SKM-1 treated with dmso at 0.1 percent for 144 hours (cell line): ENCODE data around the gene SYS1.
A peak's percentile ranks its signal among the peaks of the same experiment; 100 is the strongest.
"Not testable (repeated sequence)": the region's sequence is repeated elsewhere in the genome, so short reads cannot be mapped to it uniquely, and the experiment has no call there.

Source experiments
- DNase-seq: peaks from one replicate; lab custom pipeline; 2025; ENCODE audit not compliant: unreplicated experiment; lab: John Stamatoyannopoulos, UW

Gene SYS1

DNA sequence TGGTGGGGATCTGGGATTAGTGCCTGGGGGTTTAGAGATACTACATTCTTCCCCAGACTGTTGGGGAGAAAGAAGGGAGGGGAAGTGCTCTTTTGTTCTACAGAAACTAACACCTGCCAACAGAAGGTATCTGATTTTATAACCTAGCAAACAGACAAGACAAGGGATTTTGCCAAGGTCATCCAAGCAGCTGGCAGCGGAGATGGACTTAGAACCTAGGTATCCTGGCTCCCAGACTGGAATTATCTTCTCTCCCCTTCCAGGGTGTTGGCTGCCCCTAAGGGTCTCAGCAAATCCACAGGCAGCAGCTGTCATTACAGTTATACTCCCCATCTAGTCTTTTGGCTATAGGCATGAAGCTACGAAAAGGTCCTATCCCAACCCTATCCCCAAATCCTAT, 23.2 kb upstream of the SYS1 start:
- no peak for DNase-seq

DNA sequence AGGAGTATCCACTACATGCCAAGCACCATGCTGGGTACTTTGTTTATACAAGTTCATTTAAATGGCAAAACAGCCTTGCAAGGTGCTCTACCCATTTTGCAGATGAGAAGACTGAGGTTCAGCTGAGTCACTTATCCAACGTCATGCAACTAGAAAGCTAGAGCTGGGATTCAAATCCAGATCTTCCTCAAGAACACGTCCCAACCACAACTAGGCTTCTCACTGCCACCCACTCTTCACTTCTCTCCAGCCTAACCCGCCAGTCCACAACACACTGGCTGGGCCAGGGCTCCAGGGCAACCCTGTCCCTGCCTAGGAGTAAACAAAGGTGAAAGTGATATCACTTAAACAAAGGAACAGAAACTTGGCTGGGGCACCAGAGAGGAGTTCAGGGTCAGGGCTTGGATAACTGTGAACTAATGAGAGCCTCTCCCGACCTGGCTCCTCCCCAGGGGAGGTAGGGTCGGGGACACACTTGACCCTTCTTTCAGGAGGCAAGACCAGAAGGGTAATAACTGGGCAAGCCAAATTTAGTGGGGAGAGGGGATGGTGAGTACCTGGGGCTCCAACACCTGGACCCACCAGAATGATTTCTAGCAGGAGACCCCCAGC, 22.6 kb upstream of the SYS1 start:
- DNase-seq: no peak

DNA sequence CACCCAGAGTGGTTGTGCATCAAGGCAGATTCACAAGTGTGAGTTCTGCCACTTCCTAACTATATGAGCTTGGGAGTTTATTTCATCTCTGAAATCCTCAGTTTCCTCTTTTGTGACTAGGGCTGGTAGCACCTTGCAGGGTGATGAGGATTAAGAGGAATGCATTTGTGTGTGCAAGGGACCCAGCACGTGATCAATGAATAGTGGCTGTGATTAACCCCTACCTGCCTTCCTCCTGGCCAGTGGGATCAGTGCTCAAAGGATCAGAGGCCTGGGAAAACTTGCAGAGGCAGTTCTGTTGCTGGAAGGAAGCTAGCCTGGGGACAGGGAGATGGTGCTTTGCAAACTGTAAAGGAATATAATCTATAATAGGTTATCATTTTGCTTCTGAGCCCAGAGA, 22.0 kb upstream of the SYS1 start:
- DNase-seq: no peak

DNA sequence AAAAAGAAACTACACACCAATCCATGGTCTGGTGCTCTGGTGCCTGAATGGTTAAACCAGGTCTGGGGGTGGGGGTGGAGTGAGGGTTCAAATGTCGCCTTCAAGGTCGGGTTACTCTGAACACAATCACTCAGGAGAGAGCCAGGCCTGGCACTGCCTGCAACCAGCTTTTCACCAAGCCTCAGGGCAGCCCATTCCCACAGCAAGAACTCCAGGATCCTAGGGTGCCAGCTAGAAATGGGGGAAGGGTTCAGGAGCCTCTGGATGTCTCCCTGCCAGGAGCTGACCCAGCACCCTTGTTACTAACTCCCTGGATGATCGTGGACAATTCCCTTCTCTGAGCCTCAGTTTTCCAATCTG, 21.4 kb upstream of the SYS1 start:
- DNase-seq: no peak

DNA sequence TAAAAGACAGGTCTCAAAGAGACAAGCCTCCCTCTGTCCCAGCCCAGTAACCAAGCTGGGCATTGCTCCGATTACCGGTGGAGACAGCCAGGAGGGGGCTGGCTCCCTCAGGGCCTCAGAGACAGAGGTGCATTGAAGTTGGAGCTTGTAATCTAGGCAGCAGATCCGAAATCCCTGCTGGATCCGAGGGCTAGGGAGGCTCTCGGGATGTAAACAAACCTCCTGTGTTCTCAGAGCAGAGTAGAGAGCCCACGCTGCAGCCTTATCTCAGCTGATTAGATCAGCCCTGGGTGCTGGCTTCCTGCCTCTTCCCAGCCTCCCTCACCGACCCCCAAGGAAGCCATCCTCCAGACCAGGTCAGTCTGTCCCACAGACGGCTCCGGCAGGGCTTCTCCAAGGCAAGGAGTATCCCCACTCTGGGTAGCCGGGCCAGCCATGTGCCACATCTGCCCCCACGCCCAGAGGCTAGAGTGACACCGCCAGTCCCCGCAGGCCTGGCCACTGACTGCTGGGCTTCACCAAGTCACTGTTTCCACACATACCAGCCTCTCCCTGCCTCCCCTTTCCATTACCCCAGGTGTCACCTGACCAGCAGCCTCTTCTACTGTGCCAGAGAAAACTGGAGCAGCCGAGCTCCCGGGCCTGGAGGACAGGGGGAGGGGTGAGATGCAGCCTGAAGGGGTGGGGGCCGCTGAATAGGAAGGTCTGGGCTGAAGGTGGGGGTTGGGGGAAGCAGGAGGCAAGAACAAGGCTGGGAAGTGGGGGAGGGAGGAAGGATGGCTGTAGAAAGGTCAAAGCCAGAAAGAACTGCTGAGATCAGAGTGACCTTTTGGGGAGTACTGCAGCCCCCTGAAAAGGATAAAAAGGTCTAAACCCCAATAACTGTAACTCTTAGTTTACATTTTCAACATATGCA, 20.8 kb upstream of the SYS1 start:
- no peak for DNase-seq

DNA sequence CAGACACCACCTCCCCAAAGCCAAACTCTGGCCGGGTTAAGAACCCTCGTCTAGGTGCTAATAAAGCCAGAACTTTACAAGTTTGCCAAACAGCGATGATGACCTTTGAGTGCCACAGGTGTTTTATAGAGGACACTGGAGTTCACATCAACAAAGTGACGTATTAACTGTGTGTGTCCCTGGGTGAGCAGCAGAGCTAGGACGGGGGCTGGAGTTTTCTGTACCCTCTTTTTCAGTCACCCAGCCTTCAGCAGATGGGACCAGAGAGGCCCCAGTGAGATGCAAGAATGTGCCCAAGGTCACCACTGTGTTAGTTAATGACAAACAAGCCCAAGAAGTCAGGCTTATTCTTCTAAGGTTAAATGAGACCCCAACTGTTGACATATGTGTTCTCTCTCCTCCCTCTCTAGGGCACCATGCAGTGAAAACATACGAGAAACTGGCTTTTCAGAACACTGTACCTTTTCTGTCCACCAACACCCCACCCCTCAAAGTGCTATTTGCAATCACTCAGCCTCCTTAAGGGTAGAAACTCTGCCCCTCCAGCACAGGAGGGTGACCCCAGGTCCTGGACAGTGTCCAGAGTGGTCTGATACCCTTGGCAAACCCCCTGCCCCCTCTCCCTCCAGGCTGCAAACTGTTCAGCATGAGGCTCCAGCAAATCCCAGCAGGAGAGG, 20.0 kb upstream of the SYS1 start:
- DNase-seq: no peak

DNA sequence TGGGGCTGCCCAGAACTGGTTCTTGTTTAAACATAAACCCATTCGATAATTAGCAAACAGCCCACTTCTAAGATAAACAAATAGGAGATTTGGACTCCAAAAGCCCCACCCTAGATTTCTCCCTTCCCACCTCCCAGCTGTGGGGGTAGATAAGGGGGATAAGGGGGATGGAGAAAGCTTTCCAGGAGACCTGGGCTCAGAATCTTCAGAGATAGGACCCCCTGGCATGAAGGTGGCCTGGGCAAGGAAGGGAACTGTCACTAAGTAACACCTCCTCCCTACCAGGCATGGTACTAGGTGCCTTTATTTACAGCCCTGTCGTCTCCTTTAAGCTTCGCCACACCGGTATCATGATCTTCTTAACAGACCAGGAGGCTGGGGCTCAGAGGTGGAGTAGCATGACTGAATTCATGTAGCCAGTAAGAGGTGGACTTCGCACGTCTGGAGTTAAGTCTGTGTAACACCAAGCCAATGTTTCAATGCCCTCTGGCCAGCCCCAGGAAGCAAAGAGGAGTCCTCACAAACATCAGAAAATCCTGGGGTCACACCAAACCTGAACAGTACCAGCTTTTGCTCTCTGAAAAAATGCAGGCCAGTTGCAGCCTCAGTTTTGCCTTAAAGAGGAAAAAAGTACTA, 19.3 kb upstream of the SYS1 start:
- no peak for DNase-seq

DNA sequence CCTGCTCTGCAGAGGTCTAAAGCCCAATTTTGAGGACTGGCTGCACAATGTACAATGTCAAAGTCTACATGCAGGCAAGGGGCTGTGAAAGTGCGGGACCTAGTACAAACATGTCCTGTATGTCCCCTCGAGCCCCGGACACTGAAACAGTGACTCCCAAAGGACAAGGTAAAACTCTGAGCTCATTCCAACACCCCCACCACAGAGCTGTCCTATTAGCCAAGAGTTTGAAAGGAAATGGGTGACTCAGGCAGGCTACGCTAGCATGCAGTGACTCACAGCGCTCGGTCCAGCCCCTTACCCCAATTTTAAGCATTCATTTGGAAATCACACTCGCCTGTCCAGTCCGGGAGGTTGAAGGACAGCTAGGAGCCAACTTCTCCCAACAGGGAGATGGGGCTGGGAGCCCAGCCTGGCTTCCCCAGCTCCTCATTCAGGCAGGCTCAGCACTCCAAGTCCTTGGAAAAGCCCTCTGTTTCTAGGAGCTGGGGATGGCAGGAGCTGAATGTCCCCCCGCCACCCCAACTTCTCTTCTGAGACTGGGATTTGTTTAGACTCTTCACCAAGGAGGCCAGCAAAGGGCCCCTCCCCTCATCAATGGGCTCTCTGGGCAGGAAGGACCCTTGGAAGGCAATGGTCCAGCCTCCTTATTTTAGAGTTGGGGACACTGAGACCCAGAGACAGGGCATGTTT, 18.6 kb upstream of the SYS1 start:
- DNase-seq: peak; percentile 45

DNA sequence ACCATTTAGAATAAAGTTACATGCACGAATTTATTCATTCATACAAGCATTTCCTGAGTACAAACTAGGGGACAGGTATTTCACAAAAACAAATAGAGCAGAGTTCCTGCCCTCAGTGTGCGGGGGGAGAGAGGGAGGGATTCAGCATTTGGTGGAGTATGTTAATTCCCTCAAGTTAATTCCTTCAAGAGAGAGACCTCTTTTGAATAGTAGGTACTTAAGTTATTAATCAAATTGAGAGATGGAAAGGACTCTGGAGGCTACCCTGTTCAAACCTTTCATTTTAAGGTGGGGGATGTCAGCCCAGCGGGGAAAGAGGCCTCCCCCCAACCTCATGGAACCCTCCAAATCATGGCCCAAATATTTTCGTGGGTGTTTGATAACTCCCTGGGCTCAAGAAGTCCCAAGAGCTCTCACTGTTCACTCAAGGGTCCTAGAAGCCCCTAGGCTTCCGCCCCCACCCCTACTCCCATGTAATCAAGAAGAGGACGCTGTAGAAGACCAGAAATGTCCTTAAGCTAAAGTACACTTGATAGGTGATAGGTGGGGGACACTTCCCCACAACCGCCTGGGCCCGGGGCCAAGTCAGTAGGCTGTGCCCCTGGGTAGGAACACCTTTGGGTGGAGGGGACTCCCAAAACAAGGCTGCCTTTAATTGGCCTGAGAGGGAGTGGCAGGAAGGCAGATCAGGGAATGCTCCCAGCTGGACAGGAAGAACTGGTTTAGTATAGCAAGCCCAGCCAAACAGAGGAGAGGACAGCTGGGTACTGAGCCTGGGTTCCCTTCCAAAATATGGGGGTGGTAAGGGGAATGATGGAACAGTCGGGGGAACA, 17.6 kb upstream of the SYS1 start:
- DNase-seq: no peak

DNA sequence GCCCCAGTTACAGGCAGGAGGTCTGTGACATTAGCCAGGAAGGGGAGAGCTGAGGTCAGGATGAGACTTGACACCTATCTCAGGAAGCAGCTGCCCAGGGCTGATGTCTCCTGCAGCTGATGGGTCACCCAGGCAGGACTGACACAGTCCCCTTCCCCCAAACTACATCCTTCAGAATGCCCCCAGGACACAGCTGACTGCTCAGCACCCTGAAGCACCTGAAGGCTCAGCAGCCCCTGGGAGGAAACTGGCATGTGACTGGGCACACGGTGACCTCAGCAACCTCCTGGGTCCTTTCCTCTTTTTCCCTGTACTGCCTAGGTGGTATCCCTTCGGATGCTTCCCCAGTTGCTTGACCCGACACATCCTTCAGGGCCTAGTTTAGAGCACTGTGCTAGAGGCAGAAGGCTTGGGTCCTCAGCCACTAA, 16.7 kb upstream of the SYS1 start:
- DNase-seq: no peak

DNA sequence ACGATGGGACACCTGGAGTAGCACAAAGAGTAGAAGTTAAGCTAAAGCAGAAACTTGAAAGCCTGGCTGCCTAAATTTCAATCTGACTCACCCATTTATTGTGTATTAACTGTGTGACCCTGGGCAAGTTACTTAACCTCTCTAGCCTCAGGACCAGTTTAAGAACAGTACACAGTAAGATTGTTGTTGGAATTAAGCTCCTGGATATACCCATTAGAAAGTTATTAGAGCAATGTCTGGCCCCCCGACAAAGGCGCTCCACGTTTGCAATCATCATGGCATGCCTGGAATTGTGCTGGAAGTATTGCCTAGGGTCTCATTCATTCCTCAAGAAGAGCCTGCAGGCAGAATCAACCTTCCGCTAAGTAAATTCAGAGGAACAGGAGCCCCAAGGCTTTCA, 16.1 kb upstream of the SYS1 start:
- no peak for DNase-seq

DNA sequence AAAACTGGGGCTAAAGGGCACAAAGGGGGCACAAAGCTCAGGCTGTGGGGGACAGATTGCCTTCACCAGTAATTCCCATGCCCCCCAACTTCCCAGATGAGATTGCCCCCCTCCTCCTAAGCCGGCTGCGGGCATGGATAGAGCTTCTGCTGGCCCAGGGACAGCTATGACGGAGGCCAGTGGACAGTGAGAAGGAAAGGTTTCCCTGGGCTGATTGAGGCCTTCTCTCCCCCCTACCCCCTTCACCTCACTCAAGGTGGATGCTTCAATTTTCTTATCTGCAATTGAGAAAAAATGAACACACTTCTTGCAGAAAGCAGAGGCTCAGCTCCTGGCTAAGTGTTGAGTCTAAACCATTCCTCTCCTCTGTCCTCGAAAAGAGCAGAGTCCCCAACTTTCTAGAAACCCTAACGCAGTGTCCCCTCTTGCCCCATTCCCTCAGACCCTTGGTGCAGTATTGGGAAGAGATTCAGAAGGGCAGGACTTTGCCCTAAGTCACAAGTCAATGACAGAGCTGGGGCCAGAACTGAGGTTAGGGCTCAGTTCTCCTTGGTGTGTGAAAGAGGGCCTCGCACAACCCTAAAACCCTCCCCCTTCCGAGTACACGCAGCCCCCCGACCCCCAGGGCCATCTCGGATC, 15.5 kb upstream of the SYS1 start:
- no peak for DNase-seq

DNA sequence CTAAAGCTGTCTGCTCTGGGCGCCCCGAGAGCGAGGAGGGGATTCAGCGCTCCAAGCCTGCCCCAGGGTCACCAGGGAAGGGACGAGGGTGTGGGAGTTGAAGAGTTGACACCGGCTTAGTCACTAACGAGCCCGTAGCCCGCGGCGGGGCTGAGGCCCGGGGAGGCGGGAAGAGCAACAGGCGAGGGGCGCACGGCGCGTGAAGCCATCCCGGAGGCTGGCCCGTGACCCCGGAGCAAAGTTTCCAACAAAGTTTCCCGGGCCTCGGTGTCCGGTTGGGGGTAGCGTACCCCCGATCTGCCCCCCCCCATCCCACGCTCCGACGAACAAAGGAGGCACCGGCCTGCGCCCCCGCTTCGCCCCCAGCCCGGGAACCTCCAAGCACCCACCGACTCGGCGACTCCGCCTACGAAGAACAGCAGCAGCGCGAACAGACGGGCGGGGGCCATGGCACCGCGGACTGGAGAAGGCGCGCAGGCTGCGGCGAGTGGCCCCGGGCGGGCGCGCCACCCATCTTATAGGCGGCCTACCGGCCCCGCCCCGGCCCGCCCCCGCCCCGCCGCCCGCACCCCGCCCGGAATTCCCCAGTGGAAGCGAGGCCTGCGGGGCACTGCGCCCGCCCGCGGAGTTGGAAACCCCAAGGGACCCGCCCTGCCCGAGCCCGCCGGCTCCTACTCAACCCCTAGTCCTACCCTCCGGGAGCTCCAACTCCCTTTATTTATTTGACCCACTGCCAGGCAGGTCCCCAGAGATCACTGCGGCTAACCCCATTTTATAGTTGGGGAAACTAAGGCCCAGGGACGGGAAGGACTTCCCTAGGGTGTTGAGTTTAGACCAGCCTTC, 14.8 kb upstream of the SYS1 start, which contains the start of gene SDC4:
SDC4 (minus strand) TSS at position 489 of the 843 bp plus-strand sequence; CDS start at position 449, 40 bp downstream.
- DNase-seq: no peak

DNA sequence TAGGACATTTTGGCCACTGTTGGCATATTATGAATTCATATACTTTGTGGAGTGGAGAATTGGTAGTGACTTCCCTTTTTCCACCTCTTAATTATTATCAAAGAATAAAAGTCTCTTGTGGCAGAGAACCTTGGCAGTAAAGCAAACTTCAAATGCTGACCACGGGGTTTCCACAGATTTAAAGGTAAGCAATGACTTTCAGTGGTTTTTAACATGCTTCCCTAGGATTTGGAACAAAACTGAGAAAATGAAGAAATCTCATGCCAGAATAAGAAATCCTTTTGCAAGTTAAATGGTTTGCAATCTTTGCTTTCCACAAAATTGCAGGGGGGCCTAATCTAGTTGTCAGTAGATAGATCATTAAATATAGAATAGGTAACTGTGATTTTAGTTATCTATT, 12.7 kb upstream of the SYS1 start:
- DNase-seq: no peak

DNA sequence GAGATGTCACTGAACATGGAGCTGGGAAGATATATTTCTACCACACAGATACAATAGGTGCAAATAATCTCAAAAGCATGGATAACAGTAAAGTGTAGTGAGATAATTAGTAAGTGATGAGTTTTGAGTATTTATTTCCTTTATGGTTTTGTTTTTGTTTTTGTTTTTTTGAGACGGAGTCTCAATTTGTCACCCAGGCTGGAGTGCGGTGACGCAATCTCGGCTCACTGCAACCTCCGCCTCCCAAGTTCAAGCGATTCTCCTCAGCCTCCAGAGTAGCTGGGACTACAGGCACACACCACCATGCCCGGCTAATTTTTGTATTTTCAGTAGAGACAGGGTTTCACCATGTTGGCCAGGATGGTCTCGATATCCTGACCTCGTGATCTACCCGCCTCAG, 12.2 kb upstream of the SYS1 start:
- not testable (repeated sequence) for DNase-seq

DNA sequence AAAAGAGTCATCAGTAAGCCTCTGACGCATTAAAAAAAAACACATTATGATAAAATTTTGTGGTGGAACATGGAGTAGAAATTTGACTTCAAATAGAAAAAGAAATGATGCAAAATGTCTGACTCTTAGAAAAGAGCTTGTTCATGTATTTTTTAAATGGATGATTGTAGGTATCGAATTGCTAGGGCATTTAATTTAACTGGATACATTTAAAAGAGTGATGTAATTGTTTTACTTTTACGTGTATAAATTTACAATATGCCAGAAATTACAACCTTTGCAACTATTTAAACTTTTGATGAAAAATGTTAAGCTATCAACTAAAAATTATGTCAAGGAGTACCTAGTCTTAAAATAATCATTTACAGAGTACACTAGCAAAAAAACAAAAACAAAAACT, 10.2 kb upstream of the SYS1 start:
- DNase-seq: no peak

DNA sequence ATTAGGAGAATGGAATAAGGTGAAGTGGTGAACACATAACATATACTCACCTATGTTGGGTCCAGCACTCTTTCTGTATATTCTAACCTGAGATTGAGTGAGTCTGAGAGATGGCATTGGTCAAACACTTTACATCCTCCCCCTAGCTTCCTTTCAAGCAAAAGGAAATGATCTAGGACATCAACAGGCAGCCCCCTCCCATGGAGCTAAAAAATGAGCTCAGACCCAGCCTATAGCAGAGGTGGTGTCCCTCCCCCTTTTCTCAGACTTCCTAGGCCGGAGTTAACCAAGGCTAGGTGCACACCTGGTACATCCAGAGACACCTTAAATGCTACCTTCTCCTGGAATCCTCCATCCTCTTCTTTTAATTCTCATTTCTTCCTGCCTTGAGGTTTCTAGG, 9.2 kb upstream of the SYS1 start:
- no peak for DNase-seq

DNA sequence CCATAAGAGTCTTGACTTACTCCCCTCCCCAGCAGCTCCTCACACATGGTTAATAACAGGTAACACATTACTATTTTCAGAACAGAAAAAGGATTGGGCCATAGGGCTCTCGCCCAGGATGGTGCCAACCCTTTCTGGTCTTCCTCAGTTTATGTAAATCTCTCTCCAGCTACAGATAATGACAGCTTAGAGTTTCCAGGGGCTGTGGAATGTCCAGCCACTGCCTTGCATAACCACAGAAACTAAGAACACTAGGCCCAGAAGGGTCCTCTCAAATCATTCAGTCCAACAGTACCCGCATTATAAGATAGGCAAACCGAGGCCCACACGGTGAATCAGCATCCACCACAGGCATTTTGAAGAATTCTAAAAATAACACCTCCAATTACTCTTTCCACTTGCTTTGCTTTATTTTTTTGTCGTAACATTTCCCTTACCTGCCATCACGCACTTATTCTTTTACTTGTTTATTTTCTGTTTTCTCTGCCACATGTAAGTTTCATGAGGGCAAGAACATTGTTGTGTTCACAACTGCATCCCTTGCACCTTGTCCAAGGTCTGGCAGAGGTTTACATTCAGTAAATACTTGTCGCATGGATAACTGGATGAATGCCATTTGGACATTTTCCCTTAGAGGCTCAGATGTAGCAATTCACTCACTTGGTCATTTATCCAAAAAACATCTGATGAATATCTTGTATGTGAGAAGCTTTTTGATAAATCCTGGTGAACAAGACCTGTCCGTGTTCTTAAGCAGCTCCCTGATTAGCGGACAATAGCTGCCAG, 8.3 kb upstream of the SYS1 start:
- no peak for DNase-seq
